Smooth muscle cell (in vitro differentiated cells): Measurements from ENCODE around the gene TSPEAR. TPM values are rescaled to one million over a fixed set of nuclear protein-coding genes. Genes with fewer than 3 reads are reported as not detected.

Source experiments
- DNase-seq: peaks from one replicate; lab custom pipeline; 2025; ENCODE audit not compliant: unreplicated experiment; lab: John Stamatoyannopoulos, UW
- H2AFZ ChIP-seq: fragments of 200-600 bp; sonication (generic); 2 replicates; pipeline ENCODE4 v1.6.0; 2016; ENCODE audit warnings: antibody characterized with exemption, low read depth, mild to moderate bottlenecking
- H3F3A ChIP-seq: fragments of 200-600 bp; sonication (generic); 2 replicates; pipeline ENCODE4 v1.6.0; 2017; ENCODE audit warnings: antibody characterized with exemption, low read depth
- H3K27ac ChIP-seq: fragments of 200-600 bp; sonication (generic); 2 replicates; pipeline ENCODE4 v1.5.1; 2016; ENCODE audit warnings: low read depth, mild to moderate bottlenecking
- H3K27me3 ChIP-seq: fragments of 200-600 bp; sonication (generic); 2 replicates; pipeline ENCODE4 v1.6.1; 2016; ENCODE audit warnings: low read depth, mild to moderate bottlenecking
- H3K36me3 ChIP-seq: fragments of 200-600 bp; sonication (generic); 2 replicates; pipeline ENCODE4 v1.5.1; 2016; ENCODE audit warnings: low read depth
- H3K4me1 ChIP-seq: fragments of 200-600 bp; sonication (generic); 2 replicates; pipeline ENCODE4 v1.5.1; 2016; ENCODE audit warnings: low read depth
- H3K4me2 ChIP-seq: fragments of 200-600 bp; sonication (generic); 2 replicates; pipeline ENCODE4 v1.6.0; 2016; ENCODE audit warnings: mild to moderate bottlenecking
- H3K4me3 ChIP-seq: fragments of 200-600 bp; sonication (generic); 2 replicates; pipeline ENCODE4 v1.5.1; 2016; ENCODE audit warnings: mild to moderate bottlenecking
- H3K79me2 ChIP-seq: fragments of 200-600 bp; sonication (generic); 2 replicates; pipeline ENCODE4 v1.6.0; 2016; ENCODE audit warnings: low read depth, mild to moderate bottlenecking
- H3K9ac ChIP-seq: fragments of 200-600 bp; sonication (generic); 2 replicates; pipeline ENCODE4 v1.6.0; 2016; ENCODE audit warnings: low read depth
- H3K9me3 ChIP-seq: fragments of 200-600 bp; sonication (generic); replicated peaks from 2 replicates; pipeline ENCODE4 v1.5.1; 2016; ENCODE audit warnings: low read depth
- H4K20me1 ChIP-seq: fragments of 200-600 bp; sonication (generic); 2 replicates; pipeline ENCODE4 v1.6.0; 2016; ENCODE audit warnings: low read depth
- WGBS: methylation state at CpG from one replicate; pipeline ENCODE4 v1.1.7; 2016; ENCODE audit warnings: low lambda C conversion rate; 5-methylcytosine and 5-hydroxymethylcytosine counted together
- polyA plus RNA-seq: library from polyadenylated mRNA; unstranded; fragments of >200 nt; fragmentation: Nextera tagmentation; extraction: Ambion mirVana; gene quantifications from 2 replicates; pipeline ENCODE4 v1.2.1, GENCODE V29; 2016
- total RNA-seq: library from RNA; depleted of rRNA; stranded (reverse); fragments of >200 nt; gene quantifications from 2 replicates; pipeline ENCODE4 v1.2.3, GENCODE V29; 2014
- TF ChIP-seq, protein P1 (sequence below): fragments of 200-600 bp; sonication (generic); IDR thresholded peaks from 2 replicates; pipeline ENCODE4 v1.5.1; 2017; ENCODE audit warnings: borderline replicate concordance, mild to moderate bottlenecking, antibody characterized with exemption; ENCODE audit not compliant: insufficient read depth, poor library complexity, severe bottlenecking

The TSPEAR gene
- total and polyA plus RNA-seq, 2 experiments from 2014 or later, result 0.71 TPM; not detected in 1

DNA sequence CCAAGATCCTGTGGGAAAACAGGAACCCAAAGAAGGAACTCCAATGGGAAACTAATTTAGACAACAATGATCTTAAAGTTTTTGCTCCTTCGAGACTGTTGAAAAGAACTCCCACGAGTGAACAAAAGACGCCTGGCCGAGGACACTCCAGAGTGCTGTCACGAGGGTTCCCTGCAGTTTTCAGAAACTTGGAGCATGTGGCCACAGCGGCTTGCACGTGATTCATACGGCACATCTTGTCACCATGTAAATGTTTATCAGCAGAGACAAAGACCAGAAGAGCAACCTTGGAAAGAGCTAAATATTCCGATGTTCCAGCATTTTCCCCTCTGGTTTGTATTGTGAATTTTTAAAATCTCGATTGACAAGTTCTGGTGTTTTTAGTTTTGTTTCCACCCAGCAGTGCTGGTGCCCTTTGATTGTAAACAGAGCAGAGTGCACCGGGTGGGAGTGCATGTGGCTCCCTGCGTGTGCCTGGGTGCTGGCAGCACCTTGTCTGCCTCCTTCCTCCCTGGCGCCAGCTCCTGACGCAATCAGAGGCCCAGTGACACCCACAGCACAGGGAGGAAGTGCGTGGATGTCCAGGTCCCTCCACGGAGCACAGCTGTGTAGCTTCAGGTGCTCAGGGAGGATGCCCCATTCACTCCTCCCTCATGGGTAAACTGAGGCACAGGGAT lies 233.1 kb downstream of the TSPEAR start:
- H4K20me1 ChIP-seq, result no peaks in the 10 kb centered on the region
- H3K4me2 ChIP-seq, result no peak overlapping the region
- no peaks in the 10 kb centered on the region for H3K27me3 ChIP-seq
- H3K4me3 ChIP-seq, result no peak overlapping the region
- no peaks in the 10 kb centered on the region for H3K36me3 ChIP-seq
- H2AFZ ChIP-seq, result no peak overlapping the region
- H3K9ac ChIP-seq, result no peak overlapping the region
- no peak overlapping the region for H3K27ac ChIP-seq
- 89% methylated on average over 16 of the region's 16 CpGs for WGBS
- no peaks in the 10 kb centered on the region for H3K9me3 ChIP-seq
- H3K4me1 ChIP-seq, result no peaks in the 10 kb centered on the region
- TF ChIP-seq, protein P1, sequence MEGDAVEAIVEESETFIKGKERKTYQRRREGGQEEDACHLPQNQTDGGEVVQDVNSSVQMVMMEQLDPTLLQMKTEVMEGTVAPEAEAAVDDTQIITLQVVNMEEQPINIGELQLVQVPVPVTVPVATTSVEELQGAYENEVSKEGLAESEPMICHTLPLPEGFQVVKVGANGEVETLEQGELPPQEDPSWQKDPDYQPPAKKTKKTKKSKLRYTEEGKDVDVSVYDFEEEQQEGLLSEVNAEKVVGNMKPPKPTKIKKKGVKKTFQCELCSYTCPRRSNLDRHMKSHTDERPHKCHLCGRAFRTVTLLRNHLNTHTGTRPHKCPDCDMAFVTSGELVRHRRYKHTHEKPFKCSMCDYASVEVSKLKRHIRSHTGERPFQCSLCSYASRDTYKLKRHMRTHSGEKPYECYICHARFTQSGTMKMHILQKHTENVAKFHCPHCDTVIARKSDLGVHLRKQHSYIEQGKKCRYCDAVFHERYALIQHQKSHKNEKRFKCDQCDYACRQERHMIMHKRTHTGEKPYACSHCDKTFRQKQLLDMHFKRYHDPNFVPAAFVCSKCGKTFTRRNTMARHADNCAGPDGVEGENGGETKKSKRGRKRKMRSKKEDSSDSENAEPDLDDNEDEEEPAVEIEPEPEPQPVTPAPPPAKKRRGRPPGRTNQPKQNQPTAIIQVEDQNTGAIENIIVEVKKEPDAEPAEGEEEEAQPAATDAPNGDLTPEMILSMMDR, result no peak
- no peaks in the 10 kb centered on the region for H3F3A ChIP-seq
- no peak for DNase-seq
- no peaks in the 10 kb centered on the region for H3K79me2 ChIP-seq

DNA sequence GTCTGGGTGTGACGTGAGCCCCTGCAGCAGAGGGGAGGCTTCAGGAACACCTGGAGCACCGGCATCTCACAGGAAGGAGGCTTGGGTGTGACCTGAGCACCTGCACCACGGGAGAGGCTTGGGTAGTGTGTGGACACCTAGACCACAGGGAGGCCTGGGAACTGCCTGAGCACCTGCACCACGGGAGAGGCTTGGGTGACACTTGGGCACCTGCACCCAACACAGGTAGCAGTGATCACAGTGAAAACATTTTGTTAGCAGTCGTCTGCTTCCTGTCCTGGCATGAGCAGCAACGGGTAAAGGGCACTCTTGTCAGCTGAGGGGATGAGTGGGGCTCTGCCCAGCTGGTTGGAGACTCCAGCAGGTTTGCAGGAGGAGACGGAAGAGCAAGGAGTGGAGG lies 233.7 kb downstream of the TSPEAR start:
- whole genome bisulfite sequencing, result 85% methylated on average over 7 of the region's 7 CpGs
- Histone ChIP-seq H3K4me3 (no peak overlapping the region), H2AFZ (no peak overlapping the region), H3K4me2 (no peak overlapping the region), H3K9ac (no peak overlapping the region), H3K9me3 (no peaks in the 10 kb centered on the region), H3F3A (no peaks in the 10 kb centered on the region), H4K20me1 (no peaks in the 10 kb centered on the region), H3K27ac (no peak overlapping the region), H3K79me2 (no peaks in the 10 kb centered on the region), H3K4me1 (no peaks in the 10 kb centered on the region), H3K36me3 (no peaks in the 10 kb centered on the region), H3K27me3 (no peaks in the 10 kb centered on the region)
- TF ChIP-seq, protein P1, result no peak
- no peak for DNase-seq

DNA sequence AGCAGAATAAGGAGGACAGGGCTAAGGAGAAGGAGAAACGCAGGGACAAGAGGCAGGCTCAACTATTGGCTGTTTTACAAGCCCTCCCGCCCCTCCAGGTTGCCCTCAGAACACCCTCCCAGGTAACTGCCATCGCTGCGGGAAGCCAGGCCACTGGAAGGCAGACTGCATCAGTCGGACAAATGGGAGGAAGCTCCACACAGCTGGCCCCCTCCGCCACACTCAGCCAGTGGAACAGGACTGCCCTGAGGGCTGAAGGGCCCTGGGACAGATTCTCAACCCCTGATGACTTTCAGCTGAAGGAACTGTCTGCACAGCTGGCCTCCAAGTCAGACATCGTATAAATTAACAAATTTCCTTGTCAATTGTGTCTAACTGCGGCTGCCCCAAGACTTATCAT lies 234.2 kb downstream of the TSPEAR start:
- no peaks in the 10 kb centered on the region for H3K36me3 ChIP-seq
- WGBS, result 78% methylated on average over 8 of the region's 8 CpGs
- H3F3A ChIP-seq, result no peaks in the 10 kb centered on the region
- TF ChIP-seq, protein P1, result no peak
- H3K9me3 ChIP-seq, result no peaks in the 10 kb centered on the region
- no peak for DNase-seq
- no peak overlapping the region for H3K4me3 ChIP-seq
- no peaks in the 10 kb centered on the region for H3K79me2 ChIP-seq
- no peak overlapping the region for H3K4me2 ChIP-seq
- H4K20me1 ChIP-seq, result no peaks in the 10 kb centered on the region
- no peak overlapping the region for H3K9ac ChIP-seq
- no peak overlapping the region for H2AFZ ChIP-seq
- no peaks in the 10 kb centered on the region for H3K27me3 ChIP-seq
- no peak overlapping the region for H3K27ac ChIP-seq
- H3K4me1 ChIP-seq, result no peaks in the 10 kb centered on the region

DNA sequence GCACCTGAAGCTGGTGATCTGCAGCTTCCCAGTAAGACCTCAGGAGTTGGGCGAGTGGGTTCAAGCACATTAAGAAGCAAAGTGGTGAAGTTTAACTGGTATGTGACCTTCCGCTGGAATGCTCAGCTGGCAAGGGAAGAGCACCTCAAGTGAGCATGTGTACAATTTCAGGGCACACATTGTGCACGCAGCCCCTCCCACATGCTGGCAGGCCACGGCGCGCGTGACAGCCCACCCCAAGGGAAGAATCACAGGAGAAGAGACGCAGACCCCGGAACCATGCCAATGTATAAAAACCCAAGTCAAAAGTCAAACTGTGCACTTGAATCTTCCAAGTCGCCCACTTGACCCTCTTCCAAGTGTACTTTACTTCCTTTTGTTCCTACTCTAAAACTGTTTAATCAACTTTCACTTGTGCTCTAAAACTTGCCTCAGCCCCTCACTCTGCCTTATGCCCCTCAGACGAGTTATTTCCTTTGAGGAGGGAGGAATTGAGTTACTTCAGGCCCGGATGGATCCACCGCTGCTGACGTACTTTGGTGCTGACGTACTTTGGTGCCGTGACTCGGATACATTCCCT lies 236.0 kb downstream of the TSPEAR start:
- TF ChIP-seq, protein P1, result no peak
- H4K20me1 ChIP-seq, result no peaks in the 10 kb centered on the region
- no peak overlapping the region for H3K4me2 ChIP-seq
- H3K4me1 ChIP-seq, result no peaks in the 10 kb centered on the region
- no peak overlapping the region for H3K27ac ChIP-seq
- H3F3A ChIP-seq, result no peaks in the 10 kb centered on the region
- H3K79me2 ChIP-seq, result no peaks in the 10 kb centered on the region
- H3K36me3 ChIP-seq, result no peaks in the 10 kb centered on the region
- H3K9ac ChIP-seq, result no peak overlapping the region
- H2AFZ ChIP-seq, result no peak overlapping the region
- DNase-seq, result no peak
- H3K27me3 ChIP-seq, result no peaks in the 10 kb centered on the region
- H3K4me3 ChIP-seq, result no peak overlapping the region
- H3K9me3 ChIP-seq, result no peaks in the 10 kb centered on the region
- WGBS, result 93% methylated on average over 17 of the region's 17 CpGs
